OCI-LY1 (cell line): ENCODE measurements around the gene ADAMTS20.

ENCODE experiments used
- H2AFZ ChIP-seq: fragments of 200-600 bp; sonication (generic), shearing (Covaris generic); 2 replicates; pipeline ENCODE4 v1.6.0; 2014; ENCODE audit warnings: antibody characterized with exemption, mild to moderate bottlenecking, low read length
- H3F3A ChIP-seq: fragments of 200-600 bp; sonication (generic), shearing (Covaris generic); 2 replicates; pipeline ENCODE4 v1.6.0; 2014; ENCODE audit warnings: mild to moderate bottlenecking, antibody characterized with exemption, low read length, moderate library complexity; ENCODE audit not compliant: insufficient read depth
- H3K27ac ChIP-seq: fragments of 200-600 bp; sonication (generic); 2 replicates; pipeline ENCODE4 v1.5.1; 2014; ENCODE audit warnings: low read length, mixed run types, mild to moderate bottlenecking, low read depth; ENCODE audit not compliant: poor library complexity, severe bottlenecking
- H3K27me3 ChIP-seq: fragments of 200-600 bp; sonication (generic); 2 replicates; pipeline ENCODE4 v1.6.0; 2014; ENCODE audit warnings: antibody characterized with exemption, mild to moderate bottlenecking, low read length, moderate library complexity; ENCODE audit not compliant: insufficient read depth
- H3K36me3 ChIP-seq: fragments of 200-600 bp; sonication (generic); 2 replicates; pipeline ENCODE4 v1.6.1; 2014; ENCODE audit warnings: mild to moderate bottlenecking, antibody characterized with exemption, low read length, moderate library complexity, mixed read lengths; ENCODE audit not compliant: insufficient read depth
- H3K4me1 ChIP-seq: fragments of 200-600 bp; sonication (generic); 2 replicates; pipeline ENCODE4 v1.5.1; 2014; ENCODE audit warnings: mild to moderate bottlenecking, low read length, moderate library complexity; ENCODE audit not compliant: insufficient read depth, severe bottlenecking
- H3K4me2 ChIP-seq: fragments of 200-600 bp; sonication (generic), shearing (Covaris generic); 2 replicates; pipeline ENCODE4 v1.6.1; 2014; ENCODE audit warnings: low read length
- H3K4me3 ChIP-seq: fragments of 200-600 bp; sonication (generic); 2 replicates; pipeline ENCODE4 v1.5.1; 2014; ENCODE audit warnings: low read length, low read depth, mild to moderate bottlenecking, mixed read lengths; ENCODE audit not compliant: poor library complexity, severe bottlenecking
- H3K79me2 ChIP-seq: fragments of 200-600 bp; shearing (Covaris generic); 2 replicates; pipeline ENCODE4 v1.6.1; 2016; ENCODE audit warnings: mixed run types, low read length, mixed read lengths; ENCODE audit not compliant: insufficient read depth
- H3K9ac ChIP-seq: fragments of 200-600 bp; sonication (generic), shearing (Covaris generic); 2 replicates; pipeline ENCODE4 v1.6.1; 2014; ENCODE audit warnings: mild to moderate bottlenecking, low read length, mixed read lengths
- H3K9me2 ChIP-seq: fragments of 200-600 bp; sonication (generic), shearing (Covaris generic); 2 replicates; pipeline ENCODE4 v1.6.1; 2014; ENCODE audit warnings: low read depth, mild to moderate bottlenecking, low read length, mixed read lengths
- H3K9me3 ChIP-seq: fragments of 200-600 bp; shearing (Covaris generic); 2 replicates; pipeline ENCODE4 v1.6.1; 2014; ENCODE audit warnings: low read length, mixed read lengths
- H4K20me1 ChIP-seq: fragments of 200-600 bp; sonication (generic), shearing (Covaris generic); 2 replicates; pipeline ENCODE4 v1.6.0; 2016; ENCODE audit warnings: mild to moderate bottlenecking, low read length; ENCODE audit not compliant: insufficient read depth
- EZH2 ChIP-seq: fragments of 200-600 bp; sonication (generic), shearing (Covaris generic); IDR thresholded peaks from 2 replicates; pipeline ENCODE4 v1.8.0; 2017; ENCODE audit warnings: borderline replicate concordance, mixed run types, mild to moderate bottlenecking, antibody characterized with exemption, low read length, moderate library complexity, mixed read lengths
- TF ChIP-seq, protein P1 (sequence below): fragments of 200-600 bp; sonication (generic), shearing (Covaris generic); IDR thresholded peaks from 2 replicates; pipeline ENCODE4 v1.5.1; 2017; ENCODE audit warnings: mild to moderate bottlenecking, antibody characterized with exemption, low read length, moderate library complexity, mixed read lengths

The ADAMTS20 gene

GRCh38 chr12:43381879-43382278 is 170.1 kb downstream of the ADAMTS20 start:
- no peak overlapping the region for H3K4me3 ChIP-seq
- no peaks in the 10 kb centered on the region for H4K20me1 ChIP-seq
- H3K27me3 ChIP-seq, result no peaks in the 10 kb centered on the region
- no peak overlapping the region for H2AFZ ChIP-seq
- H3K9ac ChIP-seq, result no peak overlapping the region
- TF ChIP-seq, protein P1, sequence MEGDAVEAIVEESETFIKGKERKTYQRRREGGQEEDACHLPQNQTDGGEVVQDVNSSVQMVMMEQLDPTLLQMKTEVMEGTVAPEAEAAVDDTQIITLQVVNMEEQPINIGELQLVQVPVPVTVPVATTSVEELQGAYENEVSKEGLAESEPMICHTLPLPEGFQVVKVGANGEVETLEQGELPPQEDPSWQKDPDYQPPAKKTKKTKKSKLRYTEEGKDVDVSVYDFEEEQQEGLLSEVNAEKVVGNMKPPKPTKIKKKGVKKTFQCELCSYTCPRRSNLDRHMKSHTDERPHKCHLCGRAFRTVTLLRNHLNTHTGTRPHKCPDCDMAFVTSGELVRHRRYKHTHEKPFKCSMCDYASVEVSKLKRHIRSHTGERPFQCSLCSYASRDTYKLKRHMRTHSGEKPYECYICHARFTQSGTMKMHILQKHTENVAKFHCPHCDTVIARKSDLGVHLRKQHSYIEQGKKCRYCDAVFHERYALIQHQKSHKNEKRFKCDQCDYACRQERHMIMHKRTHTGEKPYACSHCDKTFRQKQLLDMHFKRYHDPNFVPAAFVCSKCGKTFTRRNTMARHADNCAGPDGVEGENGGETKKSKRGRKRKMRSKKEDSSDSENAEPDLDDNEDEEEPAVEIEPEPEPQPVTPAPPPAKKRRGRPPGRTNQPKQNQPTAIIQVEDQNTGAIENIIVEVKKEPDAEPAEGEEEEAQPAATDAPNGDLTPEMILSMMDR, result no peak
- TF ChIP-seq EZH2, result no peak
- H3K27ac ChIP-seq, result no peak overlapping the region
- H3K79me2 ChIP-seq, result no peaks in the 10 kb centered on the region
- H3K9me2 ChIP-seq, result no peaks in the 10 kb centered on the region
- H3K4me2 ChIP-seq, result no peak overlapping the region
- H3K36me3 ChIP-seq, result no peaks in the 10 kb centered on the region
- H3F3A ChIP-seq, result no peaks in the 10 kb centered on the region
- H3K4me1 ChIP-seq, result no peaks in the 10 kb centered on the region
- H3K9me3 ChIP-seq, result peaks cover 3% of the 10 kb centered on the region; the same call in 1 of the 2 replicates

GRCh38 chr12:43378448-43378847 is 173.6 kb downstream of the ADAMTS20 start:
- Histone ChIP-seq H3K9me2 (no peaks in the 10 kb centered on the region), H3K4me3 (no peak overlapping the region), H3K4me2 (no peak overlapping the region), H3K9ac (no peak overlapping the region), H3K36me3 (no peaks in the 10 kb centered on the region), H3K27ac (no peak overlapping the region), H3K79me2 (no peaks in the 10 kb centered on the region), H2AFZ (no peak overlapping the region), H3K4me1 (no peaks in the 10 kb centered on the region), H3F3A (no peaks in the 10 kb centered on the region), H3K9me3 (peaks cover 3% of the 10 kb centered on the region; the same call in 1 of the 2 replicates), H3K27me3 (no peaks in the 10 kb centered on the region), H4K20me1 (no peaks in the 10 kb centered on the region)
- TF ChIP-seq, protein P1, result no peak
- no peak for TF ChIP-seq EZH2

GRCh38 chr12:43370263-43370662 is 181.7 kb downstream of the ADAMTS20 start:
- no peak overlapping the region for H3K27ac ChIP-seq
- no peaks in the 10 kb centered on the region for H3K9me2 ChIP-seq
- no peak overlapping the region for H2AFZ ChIP-seq
- H3K36me3 ChIP-seq, result no peaks in the 10 kb centered on the region
- no peaks in the 10 kb centered on the region for H4K20me1 ChIP-seq
- H3F3A ChIP-seq, result no peaks in the 10 kb centered on the region
- H3K9ac ChIP-seq, result no peak overlapping the region
- no peak for TF ChIP-seq EZH2
- TF ChIP-seq, protein P1, result no peak
- no peaks in the 10 kb centered on the region for H3K9me3 ChIP-seq
- H3K79me2 ChIP-seq, result no peaks in the 10 kb centered on the region
- no peak overlapping the region for H3K4me2 ChIP-seq
- no peaks in the 10 kb centered on the region for H3K4me1 ChIP-seq
- H3K4me3 ChIP-seq, result no peak overlapping the region
- H3K27me3 ChIP-seq, result no peaks in the 10 kb centered on the region
